Activated CD4-positive, alpha-beta memory T cell treated with anti-CD3 and anti-CD28 coated beads for 36 hours (primary cell): ENCODE data around the gene CCDC3. TPM values are rescaled to one million over a fixed set of nuclear protein-coding genes. Genes with fewer than 3 reads are reported as not detected.
A peak's percentile ranks its signal among the peaks of the same experiment; 100 is the strongest.

ENCODE experiments used
- CTCF ChIA-PET: fragments of 350-600 bp; sonication (Branson Sonifier 250); formaldehyde crosslinking; loops from one replicate; lab custom pipeline; 2021; ENCODE audit warnings: antibody characterized with exemption, inconsistent platforms; lab: Charles Lee
- POLR2A ChIA-PET: fragments of 350-600 bp; sonication (Branson Sonifier 250); formaldehyde crosslinking; loops from one replicate; lab custom pipeline; 2021; ENCODE audit warnings: antibody characterized with exemption; lab: Charles Lee
- DNase-seq: peaks from one replicate; pipeline ENCODE4 v3.0.0-alpha.2; 2020
- H3K27ac Mint-ChIP-seq: one replicate; pipeline ENCODE4 v1.8.0; 2021; ENCODE audit warnings: mixed read lengths
- H3K27me3 Mint-ChIP-seq: one replicate; pipeline ENCODE4 v1.8.0; 2021; ENCODE audit warnings: mixed read lengths
- H3K36me3 Mint-ChIP-seq: one replicate; pipeline ENCODE4 v1.8.0; 2021; ENCODE audit warnings: mixed read lengths
- H3K4me1 Mint-ChIP-seq: one replicate; pipeline ENCODE4 v1.8.0; 2021; ENCODE audit warnings: low read depth, mixed read lengths
- H3K4me3 Mint-ChIP-seq: one replicate; pipeline ENCODE4 v1.8.0; 2021; ENCODE audit warnings: mild to moderate bottlenecking, mixed read lengths
- H3K9me3 Mint-ChIP-seq: one replicate; pipeline ENCODE4 v1.8.0; 2021; ENCODE audit warnings: mixed read lengths
- intact Hi-C: fragments of 100-400 bp; cut with micrococcal nuclease; formaldehyde crosslinking; loops from one replicate; pipeline ENCODE4 v1.15.1; 2023
- total RNA-seq, 2 experiments: library from RNA; stranded (reverse); gene quantifications; one replicate each; pipeline ENCODE4 v1.2.3, GENCODE V29; 2021

The CCDC3 gene
- total RNA-seq, 2 experiments from 2014 or later = 0.34 to 0.45 TPM

DNA sequence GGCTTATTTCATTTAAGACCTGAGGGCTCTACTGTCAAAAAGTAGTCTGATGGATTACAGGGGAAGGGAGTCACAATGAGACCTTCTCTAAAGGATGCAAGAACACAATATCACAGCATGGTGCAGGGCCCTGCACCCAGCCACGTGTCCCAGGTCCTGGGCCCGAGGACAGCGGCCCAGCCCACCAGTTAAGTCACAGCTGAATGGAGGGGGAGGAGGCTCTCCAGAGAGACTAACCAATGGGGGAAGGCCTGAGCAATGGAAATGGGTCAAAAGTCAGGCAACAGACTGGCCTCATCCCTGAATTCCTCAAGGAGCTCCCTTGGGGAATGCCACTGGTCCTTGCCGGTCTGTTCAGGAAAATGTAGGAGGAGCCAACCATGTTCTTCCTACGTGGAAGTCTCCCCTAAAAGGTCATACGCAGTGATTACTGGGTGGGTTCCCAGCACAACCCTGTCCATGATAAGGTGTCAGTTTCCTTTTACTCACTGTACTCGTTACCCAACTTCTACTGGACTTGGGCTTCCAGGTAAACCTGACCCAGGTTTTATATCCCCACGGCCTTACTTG lies 28.3 kb downstream of the CCDC3 start:
- POLR2A ChIA-PET = no interaction called here
- DNase-seq = no peak
- no peaks in the 10 kb centered on the region for H3K4me1 Mint-ChIP-seq
- CTCF ChIA-PET = interaction anchor here (0.6 kb wide), 1 partner anchor 826 kb away, joined by 8 read pairs; no protein-coding TSS in a partner anchor
- peaks cover 27% of the 10 kb centered on the region for H3K27me3 Mint-ChIP-seq
- peaks cover 8% of the 10 kb centered on the region for H3K9me3 Mint-ChIP-seq
- intact Hi-C loops = no loop called here
- H3K36me3 Mint-ChIP-seq = no peaks in the 10 kb centered on the region
- no peak overlapping the region for H3K4me3 Mint-ChIP-seq
- H3K27ac Mint-ChIP-seq = no peak overlapping the region

DNA sequence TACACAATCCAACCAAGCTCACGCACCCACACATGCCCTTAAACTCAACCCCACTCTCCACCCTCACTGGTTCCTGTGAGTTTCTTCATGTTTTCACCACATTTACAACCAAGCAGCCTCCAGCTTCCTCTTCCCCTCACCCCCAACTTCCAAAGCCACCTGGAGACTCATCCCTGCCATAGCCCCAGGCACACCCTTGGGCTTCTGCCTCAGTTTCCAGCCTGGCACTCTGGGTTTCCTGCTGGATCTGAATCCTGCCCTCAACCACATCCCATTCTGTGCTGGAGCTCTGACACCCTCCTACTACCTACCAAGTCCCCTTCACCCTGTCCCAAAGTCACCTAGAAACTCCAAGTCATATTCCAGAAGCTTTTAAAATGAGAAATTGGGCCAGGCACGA lies 29.4 kb downstream of the CCDC3 start:
- no peak for DNase-seq
- no peak overlapping the region for H3K27ac Mint-ChIP-seq
- CTCF ChIA-PET = no interaction called here
- peaks cover 1% of the 10 kb centered on the region for H3K36me3 Mint-ChIP-seq
- H3K27me3 Mint-ChIP-seq = peaks cover 24% of the 10 kb centered on the region
- no peaks in the 10 kb centered on the region for H3K4me1 Mint-ChIP-seq
- POLR2A ChIA-PET = no interaction called here
- peaks cover 18% of the 10 kb centered on the region for H3K9me3 Mint-ChIP-seq
- no peak overlapping the region for H3K4me3 Mint-ChIP-seq
- intact Hi-C loops = no loop called here

DNA sequence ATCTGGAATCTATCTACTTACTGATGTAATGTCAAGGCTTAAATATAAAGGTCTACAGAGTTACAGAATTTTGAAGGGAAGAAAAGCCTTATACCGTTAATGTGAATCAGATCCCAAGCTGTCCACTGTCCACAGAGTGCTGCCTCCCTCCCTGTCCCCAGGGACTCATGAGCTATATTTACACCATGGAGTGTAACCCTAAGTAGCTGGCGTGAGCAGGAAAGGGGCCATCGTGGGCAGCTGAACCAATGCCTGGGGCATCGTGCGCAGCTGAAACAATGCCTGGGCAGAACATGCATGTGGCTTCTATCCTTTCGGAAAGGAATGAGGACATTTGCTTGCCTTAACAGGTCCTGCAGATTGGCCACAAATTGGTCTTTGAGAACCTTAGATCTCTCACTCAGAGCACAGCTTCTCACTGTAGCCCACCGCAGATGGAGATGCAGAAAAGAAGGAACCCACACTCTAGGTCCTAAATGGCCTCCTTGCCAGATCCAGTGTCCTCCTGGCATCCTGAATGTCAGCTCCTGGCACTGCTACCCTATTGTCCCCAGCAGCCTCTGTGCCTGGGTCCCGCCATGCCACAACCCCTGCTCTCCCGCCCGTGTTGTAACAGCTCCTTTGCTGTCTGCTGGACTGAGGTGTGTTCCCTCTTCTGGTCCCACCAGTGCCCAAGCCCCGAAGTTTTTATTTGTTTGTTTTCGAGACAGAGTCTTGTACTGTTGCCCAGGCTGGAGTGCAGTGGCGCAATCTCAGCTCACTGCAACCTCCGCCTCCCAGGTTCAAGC lies 30.3 kb downstream of the CCDC3 start:
- Mint-ChIP-seq H3K36me3 (peaks cover 1% of the 10 kb centered on the region), H3K27ac (no peak overlapping the region), H3K4me1 (peaks cover 5% of the 10 kb centered on the region), H3K4me3 (no peak overlapping the region), H3K27me3 (peaks cover 22% of the 10 kb centered on the region), H3K9me3 (peaks cover 27% of the 10 kb centered on the region)
- intact Hi-C loops = no loop called here
- POLR2A ChIA-PET = interaction anchor here (0.6 kb wide), 1 partner anchor 808 kb away, joined by 3 read pairs; no protein-coding TSS in a partner anchor
- CTCF ChIA-PET = no interaction called here
- DNase-seq = no peak

DNA sequence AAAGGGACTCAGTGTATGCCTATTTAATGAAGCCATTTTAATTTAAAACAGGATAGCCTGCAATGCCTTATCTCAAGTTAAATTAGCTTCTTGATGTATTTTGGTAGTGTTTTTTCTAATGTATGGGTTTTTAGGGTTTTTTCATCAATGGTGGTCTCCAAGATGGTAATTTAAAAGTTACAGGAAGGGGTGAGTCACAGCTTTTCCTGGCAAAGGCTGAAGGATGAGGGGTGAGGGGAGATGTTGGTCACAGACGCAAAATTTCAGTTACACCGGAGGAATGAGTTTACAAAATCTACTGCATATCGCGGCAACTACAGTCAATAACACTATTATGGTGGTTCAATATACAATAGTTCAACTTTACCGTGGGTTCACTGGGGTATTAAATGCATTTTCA lies 31.6 kb downstream of the CCDC3 start:
- H3K4me1 Mint-ChIP-seq = peaks cover 5% of the 10 kb centered on the region
- intact Hi-C loops = loop anchor here (5.0 kb wide), 1 partner anchor 243 kb away; no protein-coding TSS in a partner anchor
- POLR2A ChIA-PET = no interaction called here
- H3K9me3 Mint-ChIP-seq = peaks cover 27% of the 10 kb centered on the region
- no peak overlapping the region for H3K27ac Mint-ChIP-seq
- peaks cover 1% of the 10 kb centered on the region for H3K36me3 Mint-ChIP-seq
- CTCF ChIA-PET = no interaction called here
- DNase-seq = no peak
- no peak overlapping the region for H3K4me3 Mint-ChIP-seq
- H3K27me3 Mint-ChIP-seq = peaks cover 15% of the 10 kb centered on the region

DNA sequence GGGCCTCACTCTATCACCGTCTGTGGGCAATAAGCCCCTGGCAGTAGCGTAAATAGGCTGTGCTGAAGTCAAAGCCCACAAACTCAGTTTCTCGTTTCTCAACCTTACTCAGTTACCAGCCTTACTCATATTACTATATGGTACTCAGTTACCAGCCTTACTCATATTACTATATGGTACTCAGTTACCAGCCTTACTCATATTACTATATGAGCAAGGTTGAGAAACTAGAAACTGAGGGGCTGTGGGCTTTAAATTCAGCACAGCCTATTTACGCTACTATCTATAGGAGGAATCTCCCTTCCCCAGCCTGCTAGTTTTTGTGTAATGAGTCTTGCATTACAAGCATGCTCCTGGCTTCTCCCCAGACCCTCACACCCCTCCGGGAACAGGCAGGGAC lies 35.4 kb downstream of the CCDC3 start:
- intact Hi-C loops = loop anchor here (1.0 to 5.0 kb wide), 3 partner anchors 18 to 239 kb away; no protein-coding TSS in a partner anchor
- Mint-ChIP-seq H3K4me3 (no peak overlapping the region), H3K9me3 (peaks cover 27% of the 10 kb centered on the region), H3K36me3 (peaks cover 1% of the 10 kb centered on the region), H3K27ac (no peak overlapping the region), H3K4me1 (peaks cover 5% of the 10 kb centered on the region), H3K27me3 (peaks cover 20% of the 10 kb centered on the region)
- peak; percentile 27 for DNase-seq
- ChIA-PET POLR2A (no interaction called here), CTCF (interaction anchor here (2.5 kb wide), 1 partner anchor 109 kb away, joined by 6 read pairs; no protein-coding TSS in a partner anchor)

DNA sequence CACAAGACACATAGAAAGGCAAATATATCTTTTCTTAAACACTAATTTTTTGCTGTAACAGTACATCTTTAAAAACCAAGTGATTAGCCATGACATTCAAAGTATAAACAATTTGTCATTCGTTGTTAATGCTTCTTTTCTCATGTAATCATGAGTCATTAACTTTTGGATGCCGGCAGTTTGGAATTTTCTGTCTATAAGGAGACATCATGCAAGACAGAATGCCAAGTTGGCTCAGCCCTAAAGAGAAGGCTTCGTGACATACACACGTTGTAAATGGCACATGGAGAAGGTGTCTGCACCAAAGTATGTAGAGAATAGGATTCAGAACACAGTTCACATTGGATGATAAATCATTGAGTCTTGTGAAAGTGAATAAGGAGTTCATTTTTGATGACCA lies 35.9 kb downstream of the CCDC3 start:
- H3K4me3 Mint-ChIP-seq = no peak overlapping the region
- H3K36me3 Mint-ChIP-seq = peaks cover 1% of the 10 kb centered on the region
- H3K9me3 Mint-ChIP-seq = peaks cover 27% of the 10 kb centered on the region
- ChIA-PET CTCF (no interaction called here), POLR2A (no interaction called here)
- H3K4me1 Mint-ChIP-seq = peaks cover 5% of the 10 kb centered on the region
- intact Hi-C loops = loop anchor here (5.0 kb wide), 1 partner anchor 238 kb away; no protein-coding TSS in a partner anchor
- H3K27me3 Mint-ChIP-seq = peaks cover 23% of the 10 kb centered on the region
- H3K27ac Mint-ChIP-seq = no peak overlapping the region
- no peak for DNase-seq

DNA sequence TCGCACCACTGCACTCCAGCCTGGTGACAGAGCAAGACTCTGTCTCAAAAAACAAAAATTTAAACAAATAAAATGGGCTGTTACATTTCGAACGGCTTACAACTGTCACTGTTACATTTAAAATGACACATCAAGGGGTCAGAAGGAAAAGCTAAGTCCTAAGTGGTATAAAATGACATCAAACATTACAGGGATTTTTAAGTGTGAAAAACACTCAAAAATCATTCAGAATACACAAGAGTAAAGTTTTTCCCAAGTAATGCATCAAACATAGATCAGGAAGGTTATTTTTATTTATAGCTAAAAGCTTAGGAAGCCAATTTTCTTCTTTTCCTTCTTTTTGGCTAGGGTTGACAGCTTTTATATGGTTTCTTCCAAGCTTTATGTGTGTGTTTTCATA lies 39.0 kb downstream of the CCDC3 start:
- H3K27me3 Mint-ChIP-seq = peaks cover 22% of the 10 kb centered on the region
- ChIA-PET POLR2A (no interaction called here), CTCF (no interaction called here)
- H3K36me3 Mint-ChIP-seq = no peaks in the 10 kb centered on the region
- intact Hi-C loops = no loop called here
- no peak overlapping the region for H3K4me3 Mint-ChIP-seq
- H3K4me1 Mint-ChIP-seq = peaks cover 5% of the 10 kb centered on the region
- no peak overlapping the region for H3K27ac Mint-ChIP-seq
- DNase-seq = no peak
- peaks cover 16% of the 10 kb centered on the region for H3K9me3 Mint-ChIP-seq

DNA sequence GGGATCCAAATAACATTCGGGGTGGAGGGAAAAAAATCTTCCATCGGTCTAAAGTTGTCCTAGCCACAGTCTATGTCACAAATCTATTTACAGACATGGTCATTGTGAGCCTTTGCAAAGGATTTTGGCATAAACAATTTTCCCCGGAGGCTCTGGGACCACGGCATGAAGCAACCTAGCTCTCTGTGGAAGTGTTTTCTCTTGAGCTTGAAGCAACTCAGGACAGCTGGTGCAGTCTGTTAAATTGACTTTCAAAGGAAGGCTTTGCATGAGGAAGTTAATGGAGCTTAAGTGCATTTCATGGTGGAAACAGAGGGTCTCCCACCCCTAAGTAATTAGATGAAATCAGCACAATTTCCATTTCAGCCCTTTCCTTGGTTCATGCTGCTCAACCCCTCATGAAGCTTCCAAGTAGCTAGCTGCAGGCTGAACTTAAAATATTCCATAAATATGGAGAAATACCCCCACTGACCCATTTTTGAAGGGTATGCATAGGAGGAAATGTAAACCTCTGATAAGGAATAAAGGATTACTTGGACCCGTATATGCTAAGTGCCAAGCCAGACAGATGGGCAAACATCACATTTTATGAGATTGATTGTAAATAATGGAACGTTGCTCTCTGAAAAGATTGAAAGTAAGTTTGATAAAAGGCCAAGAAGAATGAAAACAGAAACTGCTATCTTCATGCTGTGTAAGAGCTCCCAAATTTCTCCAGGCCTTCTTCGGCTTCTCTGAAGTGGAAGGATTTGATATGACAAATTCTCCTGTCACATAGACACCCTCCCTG lies 39.9 kb downstream of the CCDC3 start:
- Mint-ChIP-seq H3K27ac (no peak overlapping the region), H3K36me3 (no peaks in the 10 kb centered on the region), H3K9me3 (peaks cover 15% of the 10 kb centered on the region), H3K27me3 (peaks cover 21% of the 10 kb centered on the region), H3K4me3 (no peak overlapping the region), H3K4me1 (peaks cover 4% of the 10 kb centered on the region)
- intact Hi-C loops = no loop called here
- DNase-seq = no peak
- ChIA-PET CTCF (no interaction called here), POLR2A (interaction anchor here (0.6 kb wide), 1 partner anchor 579 kb away, joined by 7 read pairs; no protein-coding TSS in a partner anchor)

DNA sequence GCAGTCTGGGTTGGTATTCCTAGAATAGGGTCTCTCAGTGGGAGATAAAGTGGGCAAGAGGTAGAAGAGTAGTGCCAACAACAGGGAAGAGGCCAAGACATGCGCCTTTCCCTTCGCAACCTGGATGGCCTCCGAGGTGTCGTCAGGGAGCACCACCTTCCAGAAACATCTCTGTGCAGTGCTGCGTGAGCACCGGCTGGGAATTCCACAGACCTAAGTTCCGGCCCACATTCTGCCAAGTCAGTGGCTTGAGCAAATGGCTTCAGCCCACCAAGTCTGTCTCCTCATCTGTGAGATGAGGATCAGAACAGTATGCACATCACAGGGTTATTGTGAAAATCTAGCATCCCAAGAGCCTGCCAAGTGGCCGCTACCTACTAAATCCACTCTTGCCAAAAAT lies 40.6 kb downstream of the CCDC3 start:
- no peaks in the 10 kb centered on the region for H3K4me1 Mint-ChIP-seq
- H3K27ac Mint-ChIP-seq = no peak overlapping the region
- ChIA-PET POLR2A (interaction anchor here (0.6 kb wide), 1 partner anchor 578 kb away, joined by 7 read pairs; no protein-coding TSS in a partner anchor), CTCF (no interaction called here)
- intact Hi-C loops = no loop called here
- H3K36me3 Mint-ChIP-seq = no peaks in the 10 kb centered on the region
- peaks cover 11% of the 10 kb centered on the region for H3K9me3 Mint-ChIP-seq
- no peak for DNase-seq
- peaks cover 21% of the 10 kb centered on the region for H3K27me3 Mint-ChIP-seq
- no peak overlapping the region for H3K4me3 Mint-ChIP-seq

DNA sequence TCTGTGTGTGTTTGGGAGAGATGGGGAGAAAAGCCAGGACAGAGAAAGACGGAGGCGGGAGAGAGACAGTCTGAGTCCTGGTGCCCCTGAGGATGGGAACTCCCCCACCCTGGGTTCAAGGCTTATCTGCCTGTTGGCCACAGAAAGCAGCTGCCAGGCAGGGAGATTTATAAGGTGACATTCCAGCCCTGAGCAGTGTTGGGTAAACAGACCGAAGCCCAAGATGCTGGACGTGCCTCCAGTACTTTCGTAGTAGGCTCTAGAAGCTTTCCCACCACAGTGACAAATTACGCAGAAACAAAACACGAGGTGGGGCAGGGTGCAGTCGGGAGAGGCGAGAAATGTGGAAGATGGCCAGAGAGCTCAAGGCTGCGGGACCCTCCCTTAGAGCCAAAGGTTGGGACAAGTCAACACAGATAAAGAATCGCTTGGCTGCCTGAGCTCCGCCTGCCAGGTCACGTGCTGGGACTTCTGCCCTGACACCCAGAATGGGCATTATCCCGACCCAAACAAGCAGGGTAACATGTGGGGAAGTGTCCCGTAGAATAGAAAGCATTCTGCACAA lies 41.1 kb downstream of the CCDC3 start:
- DNase-seq = no peak
- H3K27ac Mint-ChIP-seq = no peak overlapping the region
- POLR2A ChIA-PET = no interaction called here
- H3K9me3 Mint-ChIP-seq = peaks cover 11% of the 10 kb centered on the region
- H3K36me3 Mint-ChIP-seq = no peaks in the 10 kb centered on the region
- intact Hi-C loops = no loop called here
- peaks cover 21% of the 10 kb centered on the region for H3K27me3 Mint-ChIP-seq
- CTCF ChIA-PET = no interaction called here
- no peaks in the 10 kb centered on the region for H3K4me1 Mint-ChIP-seq
- H3K4me3 Mint-ChIP-seq = no peak overlapping the region

DNA sequence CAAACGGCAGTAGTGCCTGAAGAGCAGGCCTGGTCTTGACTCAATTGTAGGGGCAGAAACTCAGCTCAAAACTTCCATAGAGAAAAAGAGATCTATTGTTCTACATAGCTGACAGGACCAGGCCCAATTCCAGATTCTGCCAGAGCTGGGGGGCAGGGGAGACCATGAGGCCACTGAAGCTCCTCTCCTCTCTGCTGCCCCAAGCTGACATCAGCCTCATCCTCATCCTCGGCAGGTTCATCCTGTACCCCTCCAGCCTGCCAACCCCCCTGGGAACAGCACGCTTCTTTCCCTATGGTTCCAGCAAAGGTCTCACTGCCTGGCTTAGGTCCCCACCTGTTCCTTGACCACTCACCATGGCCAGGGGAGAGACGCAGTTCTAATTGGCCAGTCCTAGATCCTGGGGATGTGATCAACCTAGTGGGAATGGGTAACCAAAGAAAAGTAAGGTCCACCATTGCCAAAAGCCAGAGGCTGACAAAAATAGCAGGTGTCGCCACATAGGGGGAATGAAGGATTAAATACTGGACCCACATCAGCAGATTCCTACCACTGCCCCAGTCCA lies 42.9 kb downstream of the CCDC3 start:
- intact Hi-C loops = no loop called here
- Mint-ChIP-seq H3K9me3 (peaks cover 14% of the 10 kb centered on the region), H3K27me3 (peaks cover 13% of the 10 kb centered on the region), H3K27ac (no peak overlapping the region), H3K36me3 (no peaks in the 10 kb centered on the region), H3K4me1 (no peaks in the 10 kb centered on the region), H3K4me3 (no peak overlapping the region)
- DNase-seq = no peak
- POLR2A ChIA-PET = no interaction called here
- CTCF ChIA-PET = no interaction called here
